ENCODE results near the gene UBE2S.

GRCh38 chr19:55366790-55367189 is 40.8 kb downstream of the UBE2S start:
- TF ChIP-seq, protein P1, sequence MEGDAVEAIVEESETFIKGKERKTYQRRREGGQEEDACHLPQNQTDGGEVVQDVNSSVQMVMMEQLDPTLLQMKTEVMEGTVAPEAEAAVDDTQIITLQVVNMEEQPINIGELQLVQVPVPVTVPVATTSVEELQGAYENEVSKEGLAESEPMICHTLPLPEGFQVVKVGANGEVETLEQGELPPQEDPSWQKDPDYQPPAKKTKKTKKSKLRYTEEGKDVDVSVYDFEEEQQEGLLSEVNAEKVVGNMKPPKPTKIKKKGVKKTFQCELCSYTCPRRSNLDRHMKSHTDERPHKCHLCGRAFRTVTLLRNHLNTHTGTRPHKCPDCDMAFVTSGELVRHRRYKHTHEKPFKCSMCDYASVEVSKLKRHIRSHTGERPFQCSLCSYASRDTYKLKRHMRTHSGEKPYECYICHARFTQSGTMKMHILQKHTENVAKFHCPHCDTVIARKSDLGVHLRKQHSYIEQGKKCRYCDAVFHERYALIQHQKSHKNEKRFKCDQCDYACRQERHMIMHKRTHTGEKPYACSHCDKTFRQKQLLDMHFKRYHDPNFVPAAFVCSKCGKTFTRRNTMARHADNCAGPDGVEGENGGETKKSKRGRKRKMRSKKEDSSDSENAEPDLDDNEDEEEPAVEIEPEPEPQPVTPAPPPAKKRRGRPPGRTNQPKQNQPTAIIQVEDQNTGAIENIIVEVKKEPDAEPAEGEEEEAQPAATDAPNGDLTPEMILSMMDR (IDR thresholded peaks at IDR 0.05) = no peak
- no peak for TF ChIP-seq POLR2AphosphoS5 (IDR thresholded peaks at IDR 0.05)
